Peyer's patch (tissue), 4 donors: ENCODE results near the gene ACP4.

ENCODE experiments used
- CTCF ChIP-seq, 6 experiments: fragments of 450-650 bp in 4 of 6; fragments of 200-600 bp in 2 of 6; sonication (generic) in 1 of 6; IDR thresholded peaks; one replicate each; pipeline ENCODE4 v1.5.1; 2017 to 2019; ENCODE audit warnings: antibody characterized with exemption in 6 of 6, mild to moderate bottlenecking in 3 of 6, moderate library complexity in 1 of 6
- POLR2A ChIP-seq, 2 donors: fragments of 450-650 bp; IDR thresholded peaks; one replicate each; pipeline ENCODE4 v1.5.1; 2017; ENCODE audit warnings: antibody characterized with exemption in 2 of 2, mild to moderate bottlenecking in 2 of 2, moderate library complexity in 2 of 2

DNA sequence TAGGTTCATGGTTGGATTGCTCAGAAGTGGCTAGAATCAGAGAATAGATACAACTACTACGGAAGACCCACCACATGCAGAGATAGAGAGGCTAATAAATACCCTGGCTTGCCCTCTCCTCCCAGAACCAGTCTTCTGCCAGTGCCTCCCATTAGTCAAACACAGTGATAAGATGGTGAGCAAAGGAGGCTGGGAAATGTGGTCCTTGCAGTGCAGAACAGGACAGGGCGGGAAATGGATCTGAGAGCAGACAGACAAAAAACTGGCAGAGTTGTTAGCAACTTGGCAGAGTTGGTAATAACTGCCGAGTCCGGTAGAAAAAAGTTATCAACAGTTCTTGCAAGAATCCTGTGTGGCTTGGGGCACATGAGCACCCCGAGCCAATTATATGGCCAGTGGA, 24.7 kb downstream of the ACP4 start:
- TF ChIP-seq CTCF (IDR thresholded peaks at IDR 0.05) (no peak), POLR2A (IDR thresholded peaks at IDR 0.05) (no peak)
